ENCODE results near the gene BPIFB3. TPM values are rescaled to one million over a fixed set of nuclear protein-coding genes. Genes with fewer than 3 reads are reported as not detected.

Gene BPIFB3
- total RNA-seq, 1 donor from 2014 or later, result not detected

GRCh38 chr20:33010133-33010504 lies 43.6 kb upstream of the BPIFB3 start:
- Mint-ChIP-seq H3K36me3 (no peaks in the 10 kb centered on the region), H3K4me1 (no peaks in the 10 kb centered on the region), H3K9me3 (peaks cover 3% of the 10 kb centered on the region), H3K27ac (no peak overlapping the region), H3K27me3 (ENCODE audit: low read depth) (peaks cover 33% of the 10 kb centered on the region), H3K4me3 (no peak overlapping the region)
- no peak for DNase-seq (ENCODE audit: low spot score in 2 of 2, unreplicated experiment in 2 of 2)
- TF ChIP-seq CTCF (IDR thresholded peaks at IDR 0.05; ENCODE audit: unreplicated experiment), result no peak

- Mint-ChIP-seq H3K4me3 (no peak overlapping the region), H3K27ac (no peak overlapping the region), H3K36me3 (no peaks in the 10 kb centered on the region), H3K27me3 (ENCODE audit: low read depth) (peaks cover 39% of the 10 kb centered on the region), H3K4me1 (no peaks in the 10 kb centered on the region), H3K9me3 (no peaks in the 10 kb centered on the region)
- DNase-seq (ENCODE audit: low spot score in 2 of 2, unreplicated experiment in 2 of 2), result no peak
- TF ChIP-seq CTCF (IDR thresholded peaks at IDR 0.05; ENCODE audit: unreplicated experiment), result no peak
Observed at GRCh38 chr20:33010674-33011449, 42.8 kb upstream of the BPIFB3 start.

- DNase-seq (ENCODE audit: low spot score in 2 of 2, unreplicated experiment in 2 of 2), result no peak
- Mint-ChIP-seq H3K4me1 (no peaks in the 10 kb centered on the region), H3K9me3 (no peaks in the 10 kb centered on the region), H3K4me3 (no peak overlapping the region), H3K27me3 (ENCODE audit: low read depth) (peaks cover 50% of the 10 kb centered on the region), H3K27ac (no peak overlapping the region), H3K36me3 (no peaks in the 10 kb centered on the region)
- no peak for TF ChIP-seq CTCF (IDR thresholded peaks at IDR 0.05; ENCODE audit: unreplicated experiment)
Observed at GRCh38 chr20:33012327-33013189, 41.1 kb upstream of the BPIFB3 start.

- H3K27ac Mint-ChIP-seq, result no peak overlapping the region
- H3K9me3 Mint-ChIP-seq, result no peaks in the 10 kb centered on the region
- DNase-seq (ENCODE audit: low spot score in 2 of 2, unreplicated experiment in 2 of 2), result no peak
- H3K4me3 Mint-ChIP-seq, result no peak overlapping the region
- TF ChIP-seq CTCF (IDR thresholded peaks at IDR 0.05; ENCODE audit: unreplicated experiment), result no peak
- H3K36me3 Mint-ChIP-seq, result no peaks in the 10 kb centered on the region
- peaks cover 53% of the 10 kb centered on the region for H3K27me3 Mint-ChIP-seq (ENCODE audit: low read depth)
- no peaks in the 10 kb centered on the region for H3K4me1 Mint-ChIP-seq
Observed at GRCh38 chr20:33013701-33014326, 39.9 kb upstream of the BPIFB3 start.

- DNase-seq (ENCODE audit: low spot score in 2 of 2, unreplicated experiment in 2 of 2), result no peak
- H3K9me3 Mint-ChIP-seq, result no peaks in the 10 kb centered on the region
Observed at GRCh38 chr20:33014336-33015113, 39.2 kb upstream of the BPIFB3 start.

More at GRCh38 chr20:33014336-33015113, 39.2 kb upstream of the BPIFB3 start:
- no peak for TF ChIP-seq CTCF (IDR thresholded peaks at IDR 0.05; ENCODE audit: unreplicated experiment)
- Mint-ChIP-seq H3K4me1 (no peaks in the 10 kb centered on the region), H3K27ac (no peak overlapping the region), H3K36me3 (no peaks in the 10 kb centered on the region), H3K4me3 (no peak overlapping the region), H3K27me3 (ENCODE audit: low read depth) (peaks cover 53% of the 10 kb centered on the region)
